HepG2 (cell line): ENCODE results near the gene MYH9. TPM values are rescaled to one million over a fixed set of nuclear protein-coding genes. Genes with fewer than 3 reads are reported as not detected.

Experiments used
- ATAC-seq: fragments of 200-7000 bp; cut with Tn5 transposase; 3 replicates; pipeline ENCODE4 v1.9.1; 2020; ENCODE audit warnings: mild to moderate bottlenecking, moderate library complexity
- BruUV-seq: library from RNA; stranded (reverse); fragments of 400-500 nt; replicated peaks from 2 replicates; lab custom pipeline; 2021; lab: Mats Ljungman, UMichigan
- CTCF ChIA-PET: fragments of 300-600 bp; formaldehyde crosslinking; extraction: SDS; loops from one replicate; lab custom pipeline; 2021; ENCODE audit warnings: low total read pairs, inconsistent platforms, low intra/inter-chr PET ratio; lab: Yijun Ruan, JAX
- POLR2A ChIA-PET: fragments of 350-600 bp; sonication (Branson Sonifier 250); formaldehyde crosslinking; loops from one replicate; lab custom pipeline; 2020; ENCODE audit warnings: antibody characterized with exemption, inconsistent platforms; lab: Yijun Ruan, JAX
- DNase-seq: peaks from one replicate; pipeline ENCODE4 v3.0.0-alpha.2; 2015; ENCODE audit warnings: low spot score
- FAIRE-seq: peaks from 3 replicates; lab custom pipeline; 2011; peaks lifted over from hg19 to GRCh38; lab: Jason Lieb, UNC
- H2AFZ ChIP-seq: one replicate; pipeline ENCODE4 v1.6.1; 2011; ENCODE audit warnings: low read length, inconsistent platforms
- H3K27ac ChIP-seq: fragments of 300-600 bp; 3 replicates; pipeline ENCODE4 v1.8.0; 2011; ENCODE audit warnings: mixed run types, mild to moderate bottlenecking, mixed read lengths, low read length, inconsistent platforms; ENCODE audit not compliant: insufficient read depth; ENCODE audit errors: extremely low read length
- H3K27me3 ChIP-seq, 2 experiments: fragments of 200-600 bp in 1 of 2; 2 replicates in 1 of 2; 3 replicates in 1 of 2; pipeline versions ENCODE4 v1.6.0 to v1.8.0; 2011; ENCODE audit warnings: low read length in 2 of 2, mild to moderate bottlenecking in 2 of 2, moderate library complexity in 2 of 2, inconsistent platforms in 1 of 2; ENCODE audit not compliant: insufficient read depth in 2 of 2, control insufficient read depth in 1 of 2
- H3K36me3 ChIP-seq, 2 experiments: fragments of 200-600 bp in 1 of 2; replicated peaks in 1 of 2; 2 replicates in 1 of 2; 3 replicates in 1 of 2; pipeline versions ENCODE4 v1.5.1 to v1.8.0; 2011; ENCODE audit warnings: low read length in 2 of 2, inconsistent platforms in 1 of 2; ENCODE audit not compliant: insufficient read depth in 2 of 2, control insufficient read depth in 1 of 2
- H3K4me1 ChIP-seq: 2 replicates; pipeline ENCODE4 v1.5.1; 2012; ENCODE audit warnings: low read length, inconsistent platforms; ENCODE audit not compliant: insufficient read depth
- H3K4me2 ChIP-seq: 2 replicates; pipeline ENCODE4 v1.6.0; 2011; ENCODE audit warnings: low read depth, low read length, inconsistent platforms
- H3K4me3 ChIP-seq, 3 experiments: fragments of 200-600 bp in 1 of 3; sonication (generic), shearing (Covaris generic) in 1 of 3; replicated peaks in 1 of 3; 2 replicates each; pipeline ENCODE4 v1.5.1; 2011 to 2016; ENCODE audit warnings: low read length in 3 of 3, inconsistent platforms in 2 of 3, low read depth in 2 of 3, mild to moderate bottlenecking in 2 of 3, control low read depth in 1 of 3, mixed read lengths in 1 of 3; ENCODE audit not compliant: insufficient read depth in 1 of 3
- H3K79me2 ChIP-seq: one replicate; pipeline ENCODE4 v1.6.1; 2011; ENCODE audit warnings: low read length, inconsistent platforms; ENCODE audit not compliant: insufficient read depth
- H3K9ac ChIP-seq: 2 replicates; pipeline ENCODE4 v1.6.0; 2011; ENCODE audit warnings: mild to moderate bottlenecking, low read depth, low read length, inconsistent platforms; ENCODE audit not compliant: insufficient read depth
- H3K9me3 ChIP-seq: 2 replicates; pipeline ENCODE4 v1.5.1; 2012; ENCODE audit warnings: mild to moderate bottlenecking, low read length
- H4K20me1 ChIP-seq: 2 replicates; pipeline ENCODE4 v1.6.0; 2011; ENCODE audit warnings: inconsistent platforms, mild to moderate bottlenecking, low read length, moderate library complexity; ENCODE audit not compliant: insufficient read depth
- DMTF1 ChIP-seq: sonication (generic); formaldehyde crosslinking; IDR thresholded peaks from 2 replicates; pipeline ENCODE4 v1.4.0; 2020; ENCODE audit warnings: mild to moderate bottlenecking, missing genetic modification reagents
- HMG20B ChIP-seq: conservative IDR thresholded peaks from 2 replicates; pipeline ENCODE4 v1.6.1; 2016; ENCODE audit warnings: missing genetic modification reagents, missing compliant biosample characterization
- HNF4A ChIP-seq: sonication (generic); formaldehyde crosslinking; IDR thresholded peaks from 2 replicates; pipeline ENCODE4 v1.4.0; 2020; ENCODE audit warnings: missing genetic modification reagents
- MAX ChIP-seq: IDR thresholded peaks from 2 replicates; pipeline ENCODE4 v1.6.1; 2012; ENCODE audit warnings: inconsistent platforms
- MEF2D ChIP-seq: sonication (generic); formaldehyde crosslinking; IDR thresholded peaks from 2 replicates; pipeline ENCODE4 v1.5.1; 2020; ENCODE audit warnings: mild to moderate bottlenecking, missing genetic modification reagents
- MIER2 ChIP-seq: IDR thresholded peaks from 2 replicates; pipeline ENCODE4 v1.6.1; 2016; ENCODE audit warnings: missing biosample characterization, missing genetic modification reagents
- PCBP1 ChIP-seq: fragments of 200-400 bp; formaldehyde crosslinking; IDR thresholded peaks from 2 replicates; pipeline ENCODE4 v1.6.1; 2017; ENCODE audit warnings: mild to moderate bottlenecking, low read depth, low read length, borderline replicate concordance
- PHF8 ChIP-seq: sonication (generic); formaldehyde crosslinking; IDR thresholded peaks from 2 replicates; pipeline ENCODE4 v1.5.0; 2020; ENCODE audit warnings: missing genetic modification reagents
- PRDM4 ChIP-seq: sonication (generic); formaldehyde crosslinking; IDR thresholded peaks from 2 replicates; pipeline ENCODE4 v1.9.0; 2021; ENCODE audit warnings: missing genetic modification reagents, borderline replicate concordance
- RBM22 ChIP-seq: fragments of 200-400 bp; formaldehyde crosslinking; optimal IDR thresholded peaks from 2 replicates; pipeline ENCODE3; 2017; ENCODE audit warnings: mild to moderate bottlenecking, low read length, moderate library complexity
- RCOR2 ChIP-seq: IDR thresholded peaks from 2 replicates; pipeline ENCODE4 v1.6.1; 2016; ENCODE audit warnings: missing biosample characterization, missing genetic modification reagents
- REST ChIP-seq, 2 experiments: IDR thresholded peaks; 2 replicates each; pipeline ENCODE4 v1.6.1; 2011 to 2012; ENCODE audit warnings: low read length in 2 of 2, borderline replicate concordance in 1 of 2, low read depth in 1 of 2, mild to moderate bottlenecking in 1 of 2, moderate library complexity in 1 of 2
- ZFX ChIP-seq: sonication (generic); formaldehyde crosslinking; IDR thresholded peaks from 2 replicates; pipeline ENCODE4 v1.4.0; 2020; ENCODE audit warnings: mild to moderate bottlenecking, low read depth, missing genetic modification reagents, moderate library complexity
- ZMYM3 ChIP-seq: sonication (generic); formaldehyde crosslinking; IDR thresholded peaks from 2 replicates; pipeline ENCODE4 v1.5.1; 2020; ENCODE audit warnings: mild to moderate bottlenecking, missing genetic modification reagents
- ZNF766 ChIP-seq: sonication (generic); formaldehyde crosslinking; IDR thresholded peaks from 2 replicates; pipeline ENCODE4 v1.5.0; 2020; ENCODE audit warnings: missing genetic modification reagents, borderline replicate concordance
- ZNF792 ChIP-seq: IDR thresholded peaks from 2 replicates; pipeline ENCODE4 v1.6.1; 2016
- ZSCAN21 ChIP-seq: sonication (generic); formaldehyde crosslinking; IDR thresholded peaks from 2 replicates; pipeline ENCODE4 v1.8.0; 2022; ENCODE audit warnings: mild to moderate bottlenecking, missing genetic modification reagents, moderate library complexity, borderline replicate concordance
- WGBS: methylation state at CpG from one replicate; pipeline ENCODE4 v1.1.6; 2017; ENCODE audit warnings: low lambda C conversion rate; 5-methylcytosine and 5-hydroxymethylcytosine counted together
- in situ Hi-C: cut with HindIII; loops from 2 replicates; pipeline ENCODE4 v1.10.0; 2017; ENCODE audit warnings: low pct_unique_long_range_greater_than_20kb; ENCODE audit not compliant: extremely low pct_ligation_motif_present
- intact Hi-C: fragments of 100-400 bp; cut with micrococcal nuclease; formaldehyde crosslinking; loops from one replicate; pipeline ENCODE4 v1.10.0; 2022; ENCODE audit not compliant: unreplicated experiment
- polyA plus RNA-seq, 8 experiments: library from polyadenylated mRNA; depleted of rRNA in 3 of 8; stranded (reverse) in 7 of 8; unstranded in 1 of 8; fragments of >200 nt; fragmentation: Illumina TruSeq in 4 of 8; extraction: Trizol in 4 of 8; gene quantifications; 2 replicates each; pipeline versions ENCODE4 v1.2.1 to v1.2.3, GENCODE V29; 2011 to 2016; ENCODE audit warnings: low read depth in 4 of 8, missing spikeins in 1 of 8, mixed read lengths in 1 of 8; ENCODE audit not compliant: insufficient read depth in 1 of 8
- total RNA-seq, 5 experiments: library from RNA; depleted of rRNA; stranded (reverse); fragments of >200 nt; fragmentation: Illumina TruSeq; extraction: Trizol; gene quantifications; 2 replicates each; pipeline ENCODE4 v1.2.3, GENCODE V29; 2016; ENCODE audit warnings: low read depth in 1 of 5

The MYH9 gene
- total and polyA plus RNA-seq, 2 of the 13 experiments (the other 11 are each of a cell fraction or from before 2014, with no cell fraction given), result 50.7 to 98.5 TPM

- Histone ChIP-seq H3K4me3 (no peak overlapping the region), H3K9ac (no peak overlapping the region), H3K36me3 (peaks cover 21 to 28% of the 10 kb centered on the region in 2 experiments), H3K4me1 (peaks cover 93% of the 10 kb centered on the region), H3K27ac (peak overlapping the region; percentile 85), H3K4me2 (no peak overlapping the region), H4K20me1 (no peaks in the 10 kb centered on the region), H2AFZ (no peak overlapping the region), H3K79me2 (peaks cover 60% of the 10 kb centered on the region), H3K27me3 (no peaks in the 10 kb centered on the region; a peak in 1 of 5 replicates), H3K9me3 (no peaks in the 10 kb centered on the region)
- BruUV-seq, result no TSS peak
- DNase-seq, result no peak
- intact Hi-C loops, result no loop called here
- in situ Hi-C loops, result no loop called here
- no peak for FAIRE-seq
- ATAC-seq, result no peak
- POLR2A ChIA-PET, result interaction anchor here (1.3 kb wide), 1 partner anchor 9 kb away, joined by 3 read pairs; no protein-coding TSS in a partner anchor
- CTCF ChIA-PET, result no interaction called here
- WGBS, result 73% methylated on average over 5 of the region's 5 CpGs
- no peak for TF ChIP-seq ZNF766
- peak; percentile 36; the same call in 1 of the 2 replicates for TF ChIP-seq ZMYM3 (CRISPR knock-in tag)
- peak; percentile 78 for TF ChIP-seq RBM22
- TF ChIP-seq DMTF1 (CRISPR knock-in tag), result 0 out of 2 replicates have a peak, but pooled peaks have one; percentile 62
- TF ChIP-seq ZFX (CRISPR knock-in tag), result 0 out of 2 replicates have a peak, but pooled peaks have one; percentile 17
- 0 out of 2 replicates have a peak, but pooled peaks have one; percentile 23 for TF ChIP-seq RCOR2 (CRISPR knock-in tag)
- TF ChIP-seq PRDM4 (CRISPR knock-in tag), result no peak
- TF ChIP-seq PCBP1, result no peak
- peak; percentile 64; the same call in 1 of the 2 replicates for TF ChIP-seq ZSCAN21
- no peak for TF ChIP-seq PHF8
- TF ChIP-seq REST (IDR thresholded peaks at IDR 0.05; ENCODE audit: borderline replicate concordance in 1 of 2, low read depth in 1 of 2, low read length in 2 of 2), result peak; percentile 6 to 61; a peak in 3 of 4 replicates
- no peak for TF ChIP-seq HMG20B
- peak; percentile 32; the same call in 1 of the 2 replicates for TF ChIP-seq HNF4A (CRISPR knock-in tag)
- TF ChIP-seq MIER2, result peak; percentile 40; the same call in 1 of the 2 replicates
- TF ChIP-seq MEF2D, result no peak
- TF ChIP-seq ZNF792 (CRISPR knock-in tag), result 0 out of 2 replicates have a peak, but pooled peaks have one; percentile 33
- TF ChIP-seq MAX, result peak; percentile 38; the same call in 1 of the 2 replicates
These were observed 40.7 kb downstream of the MYH9 start for GRCh38 chr22:36347094-36347493.
